Mesendoderm (in vitro differentiated cells): ENCODE measurements around the gene LYSMD3.

Source experiments
- DNase-seq: peaks from one replicate; pipeline ENCODE4 v3.0.0; 2013
- H2AK5ac ChIP-seq: 2 replicates; pipeline ENCODE4 v1.6.1; 2013; ENCODE audit warnings: low read length, inconsistent platforms
- H2BK120ac ChIP-seq: 2 replicates; pipeline ENCODE4 v1.6.1; 2013; ENCODE audit warnings: low read depth, mild to moderate bottlenecking, low read length, moderate library complexity, mixed read lengths
- H2BK15ac ChIP-seq: replicated peaks from 2 replicates; pipeline ENCODE4 v1.6.1; 2013; ENCODE audit warnings: low read depth, mild to moderate bottlenecking, moderate library complexity
- H2BK5ac ChIP-seq: 2 replicates; pipeline ENCODE4 v1.6.1; 2013; ENCODE audit warnings: low read length, inconsistent platforms
- H3K18ac ChIP-seq: 2 replicates; pipeline ENCODE4 v1.6.1; 2013; ENCODE audit warnings: mild to moderate bottlenecking, low read length, mixed read lengths
- H3K23ac ChIP-seq: one replicate; pipeline ENCODE4 v1.6.1; 2013; ENCODE audit warnings: low read length
- H3K27ac ChIP-seq: 2 replicates; pipeline ENCODE4 v1.5.1; 2013; ENCODE audit warnings: low read depth, mild to moderate bottlenecking, inconsistent platforms, low read length, moderate library complexity
- H3K27me3 ChIP-seq: 2 replicates; pipeline ENCODE4 v1.6.1; 2013; ENCODE audit warnings: low read length, control low read depth, mild to moderate bottlenecking, inconsistent platforms; ENCODE audit not compliant: insufficient read depth, poor library complexity
- H3K36me3 ChIP-seq: 2 replicates; pipeline ENCODE4 v1.6.1; 2013; ENCODE audit warnings: low read length, inconsistent platforms; ENCODE audit not compliant: control insufficient read depth, insufficient read depth
- H3K4ac ChIP-seq: one replicate; pipeline ENCODE4 v1.6.1; 2013; ENCODE audit warnings: low read depth, mild to moderate bottlenecking, low read length, moderate library complexity
- H3K4me1 ChIP-seq: 2 replicates; pipeline ENCODE4 v1.6.1; 2013; ENCODE audit warnings: low read depth, low read length, inconsistent platforms; ENCODE audit not compliant: control insufficient read depth
- H3K4me2 ChIP-seq: 2 replicates; pipeline ENCODE4 v1.6.1; 2013; ENCODE audit warnings: low read length
- H3K4me3 ChIP-seq: 2 replicates; pipeline ENCODE4 v1.5.1; 2013; ENCODE audit warnings: mild to moderate bottlenecking, low read length
- H3K56ac ChIP-seq: one replicate; pipeline ENCODE4 v1.6.1; 2013; ENCODE audit warnings: low read length
- H3K79me1 ChIP-seq: 2 replicates; pipeline ENCODE4 v1.6.1; 2013; ENCODE audit warnings: low read length, inconsistent platforms
- H3K79me2 ChIP-seq: 2 replicates; pipeline ENCODE4 v1.6.1; 2013; ENCODE audit warnings: mild to moderate bottlenecking, low read length; ENCODE audit not compliant: control insufficient read depth, insufficient read depth
- H3K9ac ChIP-seq: 2 replicates; pipeline ENCODE4 v1.6.1; 2013; ENCODE audit warnings: low read length, inconsistent platforms
- H4K5ac ChIP-seq: one replicate; pipeline ENCODE4 v1.6.1; 2013; ENCODE audit warnings: low read length
- H4K8ac ChIP-seq: one replicate; pipeline ENCODE4 v1.6.1; 2013; ENCODE audit warnings: low read depth, mild to moderate bottlenecking, control low read depth, low read length, moderate library complexity
- WGBS: extraction: QIAGEN DNeasy Blood & Tissue Kit; methylation state at CpG from one replicate; pipeline ENCODE4 v1.1.7; 2013; ENCODE audit warnings: low lambda C conversion rate, missing lambda C conversion rate; ENCODE audit not compliant: insufficient coverage; ENCODE audit errors: extremely low coverage; 5-methylcytosine and 5-hydroxymethylcytosine counted together

LYSMD3 gene

GRCh38 chr5:90474235-90475107 lies 54.9 kb downstream of the LYSMD3 start, which contains the start of the genes MBLAC2 and POLR3G:
TSS of gene MBLAC2 (minus strand) at chr5:90474771. CDS start at chr5:90474292, 479 bp downstream.
TSS of gene POLR3G (plus strand) at chr5:90474864. CDS start at chr5:90485568, 10,704 bp downstream.
- Histone ChIP-seq H3K4me3 (peak within 1 kb of the TSS; percentile 80), H3K79me2 (peaks cover 5% of the 10 kb centered on the region), H3K9ac (peak within 1 kb of the TSS; percentile 89), H3K4ac (no peak within 1 kb of the TSS), H2AK5ac (no peak within 1 kb of the TSS), H3K36me3 (no peaks in the 10 kb centered on the region), H2BK120ac (no peak within 1 kb of the TSS), H3K79me1 (no peaks in the 10 kb centered on the region), H4K5ac (no peak within 1 kb of the TSS), H3K27me3 (no peaks in the 10 kb centered on the region), H3K18ac (no peak within 1 kb of the TSS), H3K27ac (peak within 1 kb of the TSS; percentile 10), H3K4me2 (peak within 1 kb of the TSS; percentile 98), H2BK15ac (no peak within 1 kb of the TSS), H3K23ac (peak within 1 kb of the TSS; percentile 83), H3K56ac (peak within 1 kb of the TSS; percentile 97), H2BK5ac (peak within 1 kb of the TSS; percentile 29), H3K4me1 (peaks cover 12% of the 10 kb centered on the region), H4K8ac (no peak within 1 kb of the TSS)
- no CpG with 5 or more reads among the region's 73 CpGs for WGBS
- DNase-seq: peak; percentile 95

- no peak overlapping the region for H3K4ac ChIP-seq
- H3K27me3 ChIP-seq: no peaks in the 10 kb centered on the region
- H4K5ac ChIP-seq: no peak overlapping the region
- H3K4me3 ChIP-seq: peak overlapping the region; percentile 80
- no peak overlapping the region for H2BK5ac ChIP-seq
- H3K79me2 ChIP-seq: peaks cover 5% of the 10 kb centered on the region
- no peaks in the 10 kb centered on the region for H3K79me1 ChIP-seq
- no peak overlapping the region for H3K27ac ChIP-seq
- no peaks in the 10 kb centered on the region for H3K36me3 ChIP-seq
- peak overlapping the region; percentile 83 for H3K23ac ChIP-seq
- no peak overlapping the region for H2BK120ac ChIP-seq
- H3K56ac ChIP-seq: peak overlapping the region; percentile 97
- peaks cover 12% of the 10 kb centered on the region for H3K4me1 ChIP-seq
- peak; percentile 64 for DNase-seq
- peak overlapping the region; percentile 89 for H3K9ac ChIP-seq
- H2AK5ac ChIP-seq: no peak overlapping the region
- peak overlapping the region; percentile 93 for H3K4me2 ChIP-seq
- H4K8ac ChIP-seq: no peak overlapping the region
- H2BK15ac ChIP-seq: no peak overlapping the region
- H3K18ac ChIP-seq: no peak overlapping the region
- no CpG with 5 or more reads among the region's 56 CpGs for WGBS
Measured at GRCh38 chr5:90473396-90474234, 55.8 kb downstream of the LYSMD3 start.

- Histone ChIP-seq H3K4me1 (peaks cover 12% of the 10 kb centered on the region), H3K27me3 (no peaks in the 10 kb centered on the region), H2BK120ac (no peak overlapping the region), H3K27ac (no peak overlapping the region), H2BK5ac (no peak overlapping the region), H3K36me3 (no peaks in the 10 kb centered on the region), H3K56ac (peak overlapping the region; percentile 97), H3K4me3 (peak overlapping the region; percentile 80), H3K9ac (peak overlapping the region; percentile 89), H4K5ac (no peak overlapping the region), H3K4me2 (peak overlapping the region; percentile 93), H3K4ac (no peak overlapping the region), H2AK5ac (no peak overlapping the region), H4K8ac (no peak overlapping the region), H3K79me2 (peaks cover 3% of the 10 kb centered on the region), H3K18ac (no peak overlapping the region), H3K79me1 (no peaks in the 10 kb centered on the region), H3K23ac (no peak overlapping the region), H2BK15ac (no peak overlapping the region)
- no CpG with 5 or more reads among the region's 9 CpGs for WGBS
- no peak for DNase-seq
Measured at GRCh38 chr5:90472783-90473395, 56.5 kb downstream of the LYSMD3 start.
